Measurements from ENCODE around the gene ATG9B.

ATG9B gene

GRCh38 chr7:151051108-151051507, 26.8 kb upstream of the ATG9B start:
- Histone ChIP-seq H3K4me3 (peak overlapping the region; percentile 48), H3K27ac (no peak overlapping the region)
- no peak for TF ChIP-seq CTCF (IDR thresholded peaks at IDR 0.05)
- no peak for DNase-seq (ENCODE audit: low spot score)

GRCh38 chr7:151048911-151049463, 24.7 kb upstream of the ATG9B start:
- H3K27ac ChIP-seq: no peak overlapping the region
- TF ChIP-seq CTCF (IDR thresholded peaks at IDR 0.05): no peak
- DNase-seq (ENCODE audit: low spot score): no peak

GRCh38 chr7:151047976-151048815, 23.9 kb upstream of the ATG9B start, which contains the start of gene ASIC3:
Gene ASIC3, plus strand, starts transcription at chr7:151048531. Its CDS starts 355 bp downstream, at chr7:151048886.
- H3K4me3 ChIP-seq: no peak within 1 kb of the TSS
- DNase-seq (ENCODE audit: low spot score): no peak
- no peak within 1 kb of the TSS for H3K27ac ChIP-seq
- TF ChIP-seq CTCF (IDR thresholded peaks at IDR 0.05): no peak

More at GRCh38 chr7:151048911-151049463, 24.7 kb upstream of the ATG9B start:
- no peak overlapping the region for H3K4me3 ChIP-seq

DNA sequence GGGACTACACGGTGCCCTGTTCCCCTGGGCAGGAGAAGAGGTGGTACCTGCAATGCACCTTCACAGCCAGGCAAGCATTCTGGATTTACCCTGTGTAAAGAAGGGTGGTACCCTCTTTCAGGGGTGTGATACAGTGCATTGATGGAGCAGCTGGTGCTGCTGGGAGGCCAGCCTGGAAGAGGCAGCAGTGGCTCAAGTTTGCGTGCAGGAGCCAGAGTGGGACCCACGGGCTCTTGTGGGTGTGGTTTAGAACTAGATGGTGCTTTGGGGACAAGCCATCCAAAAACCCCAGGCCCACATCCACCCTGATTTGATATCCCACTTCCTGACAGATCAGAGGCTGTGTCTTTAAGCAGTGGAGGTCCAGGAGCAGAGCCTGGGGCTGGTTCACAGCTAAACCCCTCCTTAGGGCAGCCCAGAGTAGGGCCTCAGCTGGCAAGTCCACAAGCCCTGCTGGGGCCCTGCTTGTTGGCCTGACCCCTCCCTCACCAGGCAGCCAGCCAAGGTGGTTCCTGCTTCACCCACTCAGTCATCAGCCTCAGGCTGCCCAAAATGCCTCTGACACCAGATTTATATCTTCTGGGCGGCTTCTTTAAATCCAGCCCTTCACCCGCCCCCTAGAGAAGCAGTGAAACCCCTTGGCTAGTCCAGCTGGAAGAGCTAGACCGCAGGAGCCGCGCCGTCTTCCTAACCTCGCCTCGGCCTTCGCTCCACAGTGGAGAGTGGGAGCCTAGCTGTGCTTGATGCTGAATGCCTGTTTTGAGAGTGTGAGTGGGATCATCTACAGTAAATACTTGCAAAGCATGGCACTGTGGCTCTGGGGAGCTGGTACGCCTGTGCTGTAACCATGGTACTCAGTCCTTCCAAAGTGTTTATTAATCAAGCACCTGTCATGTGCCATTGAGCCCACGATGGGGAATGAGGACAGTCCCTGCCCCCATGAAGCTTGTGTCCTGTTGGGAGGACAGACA, 22.6 kb upstream of the ATG9B start:
- Histone ChIP-seq H3K4me3 (no peak overlapping the region), H3K27ac (peak overlapping the region in 1 of 2 donors; percentile 11)
- DNase-seq (ENCODE audit: low spot score): no peak
- TF ChIP-seq CTCF (IDR thresholded peaks at IDR 0.05): no peak

GRCh38 chr7:151045967-151046366, 21.7 kb upstream of the ATG9B start:
- H3K27ac ChIP-seq: peak overlapping the region in 1 of 2 donors; percentile 11
- TF ChIP-seq CTCF (IDR thresholded peaks at IDR 0.05): no peak
- no peak overlapping the region for H3K4me3 ChIP-seq
- DNase-seq (ENCODE audit: low spot score): no peak

DNA sequence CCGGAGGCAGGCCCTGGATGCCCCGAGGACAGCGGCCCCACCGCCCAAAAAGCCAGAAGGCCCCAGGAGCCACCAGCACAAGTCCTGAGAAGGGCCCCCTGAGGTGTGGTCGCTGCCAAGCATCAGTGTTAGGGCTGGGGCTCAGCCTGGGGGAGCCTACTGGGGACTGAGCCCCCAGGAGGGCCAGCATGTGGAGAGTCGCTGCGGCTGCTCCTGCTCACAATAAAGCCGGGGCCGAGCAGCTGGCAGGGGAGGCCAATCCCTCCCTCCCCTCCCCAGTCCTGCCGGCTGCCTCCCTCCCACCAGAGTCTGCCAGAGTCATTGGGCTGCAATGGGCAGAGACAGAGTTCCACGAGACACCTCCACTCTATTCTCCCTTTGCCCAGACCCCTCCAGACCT, 21.0 kb upstream of the ATG9B start:
- no peak for DNase-seq (ENCODE audit: low spot score)
- Histone ChIP-seq H3K4me3 (no peak overlapping the region), H3K27ac (peak overlapping the region in 1 of 2 donors; percentile 11)
- TF ChIP-seq CTCF (IDR thresholded peaks at IDR 0.05): no peak

All from coronary artery (tissue), 2 donors.